RPMI8226 (cell line): ENCODE measurements around the gene CCNL1.
"Not testable (repeated sequence)": the region's sequence is repeated elsewhere in the genome, so short reads cannot be mapped to it uniquely, and the experiment has no call there.

ENCODE experiments used
- DNase-seq: peaks from one replicate; pipeline ENCODE4 v3.0.0-alpha.2; 2015

CCNL1 gene

GRCh38 chr3:157122116-157122515 lies 37.8 kb downstream of the CCNL1 start:
- DNase-seq: no peak

DNA sequence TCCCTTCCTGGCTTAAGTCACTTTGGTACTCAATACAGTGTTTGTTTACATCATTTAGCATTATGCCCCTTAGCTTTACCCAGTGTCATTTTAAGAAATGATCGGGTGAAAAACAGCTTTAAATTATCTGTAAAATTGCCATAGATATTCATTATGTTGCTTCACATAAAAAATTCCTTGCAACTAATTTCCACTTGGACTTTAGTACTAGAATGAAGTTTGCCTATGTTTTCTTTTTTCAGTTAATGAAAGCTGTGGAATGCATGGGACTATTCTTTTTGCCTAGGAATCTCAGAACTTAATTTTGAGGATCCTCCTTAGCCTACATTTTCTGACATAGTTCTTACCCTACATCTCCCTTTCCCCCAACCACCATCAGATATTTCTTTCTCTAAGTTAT lies 38.4 kb downstream of the CCNL1 start:
- DNase-seq: no peak

DNA sequence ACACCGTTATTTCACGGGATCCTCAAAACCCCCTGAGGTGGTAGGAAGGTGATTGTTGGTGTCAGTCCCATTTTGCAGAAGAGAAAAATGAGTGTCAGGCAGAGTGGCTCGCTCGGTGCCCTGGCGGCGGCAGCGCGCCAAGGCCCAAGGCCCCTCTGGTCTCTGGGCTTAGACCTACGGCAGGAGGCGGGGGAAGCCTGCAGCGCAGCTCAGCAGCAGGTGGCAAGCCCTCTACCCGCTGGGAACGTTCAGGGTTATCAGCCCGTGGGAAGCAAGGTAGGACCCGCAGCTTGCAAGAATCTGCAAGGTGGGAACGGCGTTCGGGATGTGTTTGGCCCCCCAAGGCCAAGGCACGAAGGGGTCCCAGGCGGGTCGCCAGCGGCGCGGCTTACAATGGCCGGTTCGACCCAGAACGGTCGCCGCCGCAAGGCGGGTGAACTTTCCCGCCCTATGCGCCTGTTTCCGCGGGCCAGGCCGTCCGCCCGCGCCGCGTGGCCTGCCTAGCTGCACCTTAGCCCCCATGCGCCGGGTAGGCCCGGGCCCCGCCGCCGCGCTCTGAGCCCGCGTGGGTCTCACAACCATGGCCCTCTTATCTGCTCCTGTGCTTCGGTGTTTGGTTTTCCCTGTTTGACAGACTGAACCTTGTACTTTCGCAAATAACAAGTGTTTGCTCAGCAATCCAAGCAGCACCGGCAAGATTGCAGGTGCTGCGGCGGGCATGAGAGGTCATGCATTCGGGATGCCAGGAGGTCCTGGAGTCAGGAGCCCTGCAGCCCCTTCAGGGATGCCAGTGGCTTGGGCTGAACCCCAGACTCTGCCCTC lies 39.7 kb downstream of the CCNL1 start:
- DNase-seq: no peak

DNA sequence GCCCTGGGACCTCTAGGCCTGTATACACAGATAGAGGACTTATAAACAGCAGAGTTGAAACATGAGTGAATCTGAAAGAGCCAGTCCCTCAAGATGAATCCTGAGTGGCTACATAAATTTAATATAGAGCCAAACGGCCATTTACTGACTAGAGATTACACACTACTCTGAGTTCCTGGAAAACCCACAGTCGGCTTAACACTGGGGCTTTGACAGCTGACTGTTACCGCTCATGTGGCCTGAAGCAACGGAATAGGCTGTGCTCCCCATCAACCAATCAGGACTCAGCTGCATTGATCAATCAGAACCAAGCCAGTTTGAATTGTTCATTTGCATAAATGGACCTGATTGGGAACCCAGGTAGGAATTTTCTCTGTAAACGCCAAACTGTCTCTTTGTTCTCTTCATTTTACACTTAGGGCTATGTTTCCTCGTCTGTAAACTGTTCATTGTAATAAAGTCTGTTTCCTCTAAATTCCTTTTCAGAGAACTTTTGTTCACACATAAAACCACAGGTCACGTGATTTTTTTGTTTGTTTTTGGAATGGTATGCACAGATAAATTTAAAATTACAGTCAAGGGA lies 40.5 kb downstream of the CCNL1 start:
- DNase-seq: no peak

- no peak for DNase-seq
These were observed 41.9 kb downstream of the CCNL1 start for GRCh38 chr3:157117875-157118654.

- no peak for DNase-seq
These were observed 42.7 kb downstream of the CCNL1 start for GRCh38 chr3:157117206-157117605.

GRCh38 chr3:157116017-157116416 lies 43.9 kb downstream of the CCNL1 start:
- no peak for DNase-seq

DNA sequence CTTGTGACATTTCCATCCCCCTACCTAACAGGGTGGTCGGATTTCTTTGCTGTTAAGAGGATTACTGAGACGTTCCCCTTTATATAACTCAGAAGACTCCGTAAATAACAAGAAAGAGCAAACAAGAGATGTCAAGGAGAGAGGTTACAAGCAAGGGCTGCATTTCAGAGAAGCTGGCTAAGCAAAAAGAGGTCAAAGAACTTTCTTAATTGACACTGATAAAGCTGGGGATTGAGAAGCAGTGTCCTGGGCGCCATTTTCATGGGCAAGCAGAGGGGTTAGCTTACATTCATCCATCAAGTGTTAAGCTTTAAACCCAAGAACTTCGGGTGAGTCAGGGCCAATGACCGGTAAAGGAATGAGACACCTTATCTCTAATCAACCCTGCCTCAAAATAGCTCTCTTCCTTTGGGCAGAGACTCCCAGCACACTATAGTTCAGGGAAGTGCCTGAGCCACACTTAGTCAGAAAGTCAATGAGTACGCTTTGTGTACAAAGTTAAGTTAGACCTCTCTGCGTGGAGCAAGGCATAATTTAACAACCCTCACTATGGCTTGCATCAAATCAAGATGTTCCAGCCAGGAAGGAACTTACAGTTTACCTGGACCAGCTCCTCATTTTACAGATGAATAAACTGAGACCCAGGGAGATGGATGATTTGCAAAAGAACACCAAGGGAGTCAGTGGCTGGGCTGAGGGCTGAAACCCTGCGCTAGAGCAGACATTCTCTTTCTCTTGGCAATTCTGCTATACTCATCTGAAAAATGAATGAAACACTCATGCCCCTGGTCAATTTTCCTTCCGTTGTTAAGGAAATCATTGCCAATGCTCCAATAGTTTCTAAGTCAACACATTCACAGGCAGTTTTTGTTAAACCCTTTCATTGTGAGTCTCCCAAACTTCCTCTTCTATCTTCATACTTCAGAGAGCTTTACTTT lies 44.6 kb downstream of the CCNL1 start:
- no peak for DNase-seq

DNA sequence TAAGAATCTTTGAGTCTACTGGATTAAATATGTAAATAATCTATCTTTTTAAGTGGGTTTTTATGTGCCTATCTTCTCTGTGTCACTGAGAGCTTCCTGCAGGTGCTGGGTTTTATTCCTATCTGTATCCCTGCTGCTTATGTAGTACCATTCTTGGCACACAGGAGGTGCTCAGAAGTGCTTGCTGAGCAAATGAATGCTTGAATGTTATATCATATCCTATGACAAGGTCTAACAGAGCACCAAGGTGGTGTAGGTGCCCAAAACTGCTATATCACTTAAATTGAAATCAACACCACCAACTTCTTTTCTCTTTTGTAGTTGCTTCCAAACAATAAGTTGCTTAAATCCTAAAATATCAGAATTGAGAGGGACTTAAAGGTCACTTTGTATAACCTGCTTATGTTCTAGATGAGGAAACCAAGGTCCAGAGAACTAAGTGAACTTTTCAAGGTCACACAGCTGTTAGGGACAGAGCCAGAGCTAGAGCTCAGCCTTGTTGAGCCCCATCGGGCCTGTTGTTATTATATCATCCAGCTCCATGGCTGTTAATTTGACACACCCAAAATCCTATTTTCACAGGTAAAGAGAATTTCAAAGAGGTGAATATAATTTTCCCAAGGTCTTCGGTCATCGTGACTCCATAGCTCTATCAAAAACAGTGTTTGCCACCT lies 46.0 kb downstream of the CCNL1 start:
- no peak for DNase-seq

DNA sequence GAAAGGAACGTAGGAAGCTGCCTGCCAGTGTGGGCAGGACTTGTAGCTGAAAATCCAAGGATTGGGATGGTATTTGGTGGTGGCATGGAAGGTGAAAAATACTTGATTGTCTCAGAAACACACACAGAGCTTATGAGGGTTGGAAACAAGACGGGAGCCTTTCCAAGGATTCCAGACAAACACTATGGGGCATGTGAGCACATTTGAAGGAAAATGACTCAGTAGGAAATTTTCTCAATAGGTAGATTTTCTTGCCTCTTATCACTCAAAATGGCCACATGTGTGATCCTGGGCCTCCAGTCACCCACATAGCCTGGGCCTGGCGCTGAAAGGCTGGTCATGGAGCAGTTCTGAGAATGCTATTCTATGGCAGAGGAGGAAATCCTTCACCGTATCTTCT lies 47.4 kb downstream of the CCNL1 start:
- no peak for DNase-seq

DNA sequence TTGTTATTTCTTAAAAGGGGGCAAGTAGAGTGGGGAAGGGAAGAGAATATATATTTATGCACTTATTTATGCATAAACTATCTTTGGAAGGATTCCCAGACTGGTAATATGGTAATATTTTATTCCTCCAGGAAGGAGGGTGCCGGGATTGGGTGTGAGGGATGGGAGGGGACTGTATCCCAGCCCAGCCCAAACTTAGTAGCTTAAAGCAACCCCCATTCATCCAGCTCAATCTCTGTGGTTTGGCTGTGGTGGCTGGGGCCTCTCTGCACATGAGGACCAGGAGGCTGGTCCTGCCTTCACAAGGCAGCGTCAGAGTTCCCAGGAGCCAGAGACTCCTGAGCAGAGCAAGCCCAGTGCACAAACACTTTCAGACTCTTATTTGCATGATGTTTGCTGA lies 48.4 kb downstream of the CCNL1 start:
- DNase-seq: peak; percentile 23

GRCh38 chr3:157110761-157111278 lies 49.1 kb downstream of the CCNL1 start:
- peak; percentile 46 for DNase-seq

- DNase-seq: no peak
These were observed 50.4 kb downstream of the CCNL1 start for GRCh38 chr3:157109267-157110141.

DNA sequence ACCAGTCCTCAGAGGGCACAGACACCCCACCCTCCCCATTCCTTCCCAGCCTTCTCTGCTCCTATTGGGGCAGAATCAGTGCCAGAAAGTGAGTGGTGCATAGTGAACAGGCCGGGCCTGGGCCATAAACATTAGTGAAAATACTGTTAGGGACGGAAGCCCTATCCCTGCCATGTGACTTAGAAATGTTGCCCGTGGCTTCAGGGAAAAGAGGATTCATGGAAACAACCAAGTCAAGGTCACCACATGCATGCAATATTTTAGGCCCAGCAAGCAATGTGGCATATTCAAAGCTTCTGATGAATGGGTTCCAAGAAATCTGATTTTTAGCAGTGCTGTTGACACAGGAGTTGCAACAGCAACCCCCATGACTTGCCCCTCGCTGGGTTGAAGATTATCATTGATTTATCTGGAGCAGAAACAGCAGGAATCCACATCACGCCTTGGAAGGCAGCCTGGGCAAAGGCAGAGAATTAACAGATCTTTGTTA lies 52.3 kb downstream of the CCNL1 start:
- no peak for DNase-seq

DNA sequence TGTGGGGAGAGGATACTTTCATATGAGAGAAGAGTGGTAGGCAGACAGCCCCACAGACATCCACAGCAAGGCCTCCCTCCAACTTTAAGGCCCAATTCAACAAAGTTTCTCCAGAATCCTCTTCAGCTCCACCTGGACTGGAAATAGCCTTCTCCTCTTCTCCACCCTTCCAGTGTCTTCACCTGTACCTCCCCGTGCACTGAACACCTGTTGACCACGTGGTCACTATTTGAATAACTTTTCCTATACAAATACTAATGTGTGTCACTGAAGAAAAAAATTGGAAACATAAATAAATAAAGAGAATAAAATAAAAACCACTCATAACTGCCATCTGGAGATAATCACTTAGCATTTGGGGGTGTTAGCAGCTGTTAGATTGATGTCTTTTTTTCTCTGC lies 52.9 kb downstream of the CCNL1 start:
- DNase-seq: no peak

GRCh38 chr3:157104928-157105652 lies 54.9 kb downstream of the CCNL1 start:
- peak; percentile 93 for DNase-seq

- peak; percentile 42 for DNase-seq
These were observed 55.4 kb downstream of the CCNL1 start for GRCh38 chr3:157104521-157104920.

DNA sequence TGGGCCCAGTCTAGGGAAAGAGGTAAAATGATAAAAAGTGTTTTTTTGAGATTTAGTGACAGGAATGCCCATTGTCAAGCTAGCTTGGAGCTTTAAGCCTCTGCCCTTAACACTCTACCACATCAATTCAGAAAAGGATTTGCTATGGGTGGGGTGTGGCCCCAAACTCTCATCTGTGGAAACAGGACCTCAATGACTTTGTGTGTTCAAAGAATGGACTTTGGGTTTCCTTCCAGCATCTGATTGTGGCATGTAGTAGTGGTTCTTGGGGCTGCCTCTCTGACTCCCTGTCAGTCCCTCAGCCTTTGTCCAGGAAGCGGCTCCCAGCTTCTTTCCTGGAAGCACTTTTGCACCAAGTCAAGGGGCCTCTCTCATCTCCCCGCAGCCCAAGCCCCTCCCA lies 56.1 kb downstream of the CCNL1 start:
- no peak for DNase-seq

DNA sequence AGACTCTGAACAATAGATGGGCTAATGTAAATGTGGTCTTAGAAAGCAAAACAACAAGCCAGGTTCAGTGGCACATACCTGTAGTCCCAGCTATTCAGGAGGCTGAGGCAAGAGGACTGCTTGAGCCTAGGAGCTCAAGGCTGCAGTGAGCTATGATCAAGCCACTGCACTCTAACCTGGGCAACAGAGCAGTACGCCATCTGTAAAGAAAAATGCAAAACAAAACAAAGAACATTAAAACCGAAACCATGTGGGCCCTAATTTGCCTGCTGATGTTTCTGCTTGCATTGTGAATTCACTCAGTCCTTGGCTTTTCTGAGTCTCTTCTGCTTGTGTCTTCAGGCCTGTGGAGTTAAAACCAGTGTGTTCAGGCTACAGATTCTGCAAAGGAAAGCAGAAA lies 56.7 kb downstream of the CCNL1 start:
- DNase-seq: peak; percentile 86

DNA sequence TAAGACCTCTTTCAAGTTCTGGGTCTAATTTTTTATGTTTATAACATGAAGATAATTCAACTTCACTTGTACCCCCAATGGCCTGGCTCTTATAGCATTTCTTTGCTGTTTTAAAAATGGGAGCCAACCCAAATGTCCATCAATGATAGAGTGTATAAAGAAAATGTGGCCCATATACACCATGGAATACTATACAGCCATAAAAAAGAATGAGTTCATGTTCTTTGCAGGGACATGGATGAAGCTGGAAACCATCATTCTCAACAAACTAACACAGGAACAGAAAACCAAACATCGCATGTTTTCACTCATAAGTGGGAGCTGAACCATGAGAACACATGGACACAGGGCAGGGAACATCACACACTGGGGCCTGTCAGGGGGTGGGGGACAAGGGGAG lies 57.4 kb downstream of the CCNL1 start:
- DNase-seq: not testable (repeated sequence)
